ENCODE results near the gene CD63.
A peak's percentile ranks its signal among the peaks of the same experiment; 100 is the strongest.

The CD63 gene

DNA sequence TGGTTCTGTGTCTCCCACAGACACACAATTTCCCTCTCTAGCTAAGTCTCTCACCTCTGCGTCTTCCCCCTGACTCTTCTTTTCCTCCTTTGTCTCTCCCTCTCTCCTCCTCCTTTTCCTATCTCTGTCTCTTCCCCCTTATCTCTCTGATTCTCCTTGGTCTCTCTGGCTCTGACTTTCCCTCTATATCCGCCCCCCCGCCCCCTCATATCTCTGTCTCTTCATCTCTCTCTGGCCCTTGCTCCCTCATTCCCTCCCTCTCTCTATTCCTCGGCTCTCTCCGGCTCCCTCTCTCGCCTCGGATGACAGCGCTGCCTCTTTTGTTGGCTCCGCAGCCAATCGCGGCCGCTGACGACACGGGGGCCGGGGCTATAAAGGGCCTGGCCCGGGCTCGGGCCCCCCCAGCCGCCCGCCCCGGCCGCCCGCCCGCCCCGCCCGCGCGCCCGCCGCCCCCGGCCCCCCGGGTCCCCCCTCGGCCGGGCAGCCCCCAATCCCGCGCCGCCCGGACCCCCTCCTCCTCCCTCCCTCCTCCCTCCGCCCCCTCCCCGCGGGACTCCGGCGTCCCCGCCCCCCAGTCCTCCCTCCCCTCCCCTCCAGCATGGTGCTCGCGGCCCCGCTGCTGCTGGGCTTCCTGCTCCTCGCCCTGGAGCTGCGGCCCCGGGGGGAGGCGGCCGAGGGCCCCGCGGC lies 14.1 kb upstream of the CD63 start, which contains the start of gene GDF11:
Gene GDF11 (plus strand): TSS at position 404 of the 687 bp plus-strand sequence. CDS start 195 bp downstream, at position 599.
- peak within 1 kb of the TSS; percentile 77 for H3K4me3 ChIP-seq (ENCODE audit: low read length)
- no peak for DNase-seq (ENCODE audit: low read depth, low spot score)

DNA sequence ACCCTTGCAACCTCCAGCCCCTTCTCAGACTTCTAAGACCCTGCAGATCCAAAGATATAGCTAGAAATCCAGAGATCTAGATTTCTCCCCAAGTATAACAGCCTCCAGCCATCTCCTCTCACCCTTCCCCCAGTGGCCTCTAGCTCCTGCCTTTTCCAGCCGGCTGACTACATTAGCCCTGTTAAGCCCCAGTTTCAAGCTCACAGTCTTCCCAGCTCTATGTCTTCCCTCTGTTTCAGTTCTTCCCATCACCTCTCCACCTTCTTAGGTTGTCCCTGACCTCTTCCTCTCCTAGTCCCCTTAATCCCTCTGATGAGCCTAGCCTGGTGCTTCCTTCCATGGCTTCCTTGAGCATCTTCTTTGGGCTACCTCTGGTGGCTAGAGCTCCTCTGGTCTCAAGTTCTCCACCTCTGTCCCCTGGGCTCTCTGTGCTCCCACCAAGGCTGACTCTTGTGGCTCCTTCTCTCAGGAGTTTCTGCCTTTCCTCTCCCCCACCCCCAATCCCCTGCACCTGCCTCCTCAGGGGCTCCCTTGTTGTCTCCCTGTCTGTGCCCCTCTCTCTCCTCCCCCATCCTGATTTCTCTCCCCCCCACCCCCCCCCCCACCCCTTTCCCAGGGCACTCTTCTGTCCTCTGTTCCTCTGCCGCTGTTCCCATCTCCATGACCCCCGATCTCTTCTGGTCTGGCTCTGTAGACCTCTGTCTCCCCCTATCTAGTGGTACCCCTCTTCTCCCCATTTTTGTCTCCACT lies 13.3 kb upstream of the CD63 start:
- no peak for DNase-seq (ENCODE audit: low read depth, low spot score)
- peak overlapping the region; percentile 51 for H3K4me3 ChIP-seq (ENCODE audit: low read length)

DNA sequence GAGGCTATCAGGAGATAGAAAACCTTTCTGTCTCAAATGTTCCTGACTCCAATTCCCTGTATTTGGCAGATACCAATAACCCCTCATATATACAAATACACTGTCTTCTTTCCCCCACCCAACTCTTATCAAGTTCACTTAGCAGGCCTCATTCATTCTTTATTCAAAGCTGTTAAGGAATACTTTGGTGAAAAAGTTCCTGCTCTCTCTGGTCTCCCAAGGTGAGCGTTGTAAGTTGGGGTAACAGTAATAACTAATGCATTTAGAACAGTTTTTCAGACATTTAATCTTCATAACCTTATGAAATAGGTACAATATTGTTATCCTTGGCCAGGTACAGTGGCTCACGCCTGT lies 10.2 kb upstream of the CD63 start:
- DNase-seq (ENCODE audit: low read depth, low spot score), result no peak
- peak overlapping the region; percentile 73 for H3K4me3 ChIP-seq (ENCODE audit: low read length)

DNA sequence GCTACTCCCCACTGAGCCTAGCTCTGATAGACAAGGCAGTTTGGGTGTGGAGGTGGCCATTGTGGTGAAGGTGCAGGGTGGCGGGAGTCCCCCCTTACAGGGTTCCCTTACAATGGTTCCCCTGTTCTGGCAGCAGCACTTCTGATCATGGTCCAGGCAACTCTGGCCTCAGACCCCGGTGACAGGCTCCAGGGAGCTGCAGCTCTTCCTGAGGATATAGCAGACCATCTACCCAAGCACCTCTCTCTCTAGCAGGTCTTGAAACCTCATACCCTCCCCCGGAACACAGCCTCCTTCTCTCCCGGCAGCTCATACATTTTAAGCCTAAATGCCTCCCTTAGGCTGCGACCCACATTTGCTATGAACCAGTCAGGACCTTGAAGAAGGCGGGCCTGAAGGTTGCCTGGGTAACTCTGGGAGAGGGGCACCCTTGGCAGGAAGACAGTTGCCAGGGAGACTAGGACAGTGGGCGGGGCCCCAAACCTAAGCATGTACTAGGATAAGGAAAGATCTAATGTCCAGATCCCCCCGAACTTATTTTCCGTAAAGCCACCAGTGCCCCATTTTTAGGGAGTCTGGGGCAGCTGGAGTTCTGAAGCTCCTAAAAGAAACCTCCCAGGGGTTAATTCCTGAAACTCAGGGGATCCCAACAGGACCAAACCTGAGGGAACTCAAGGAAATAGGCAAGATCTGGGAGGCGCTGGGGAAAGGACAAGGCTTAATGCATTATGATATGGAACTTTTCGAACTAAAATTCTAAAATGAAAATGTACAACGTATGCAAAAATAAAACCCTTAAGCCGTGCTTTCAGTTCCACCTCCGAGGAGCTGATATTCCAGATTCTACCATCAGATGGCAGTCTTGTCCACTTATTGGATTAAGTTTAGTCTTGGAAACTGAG lies 9.6 kb upstream of the CD63 start:
- peak; percentile 97 for DNase-seq (ENCODE audit: low read depth, low spot score)

DNA sequence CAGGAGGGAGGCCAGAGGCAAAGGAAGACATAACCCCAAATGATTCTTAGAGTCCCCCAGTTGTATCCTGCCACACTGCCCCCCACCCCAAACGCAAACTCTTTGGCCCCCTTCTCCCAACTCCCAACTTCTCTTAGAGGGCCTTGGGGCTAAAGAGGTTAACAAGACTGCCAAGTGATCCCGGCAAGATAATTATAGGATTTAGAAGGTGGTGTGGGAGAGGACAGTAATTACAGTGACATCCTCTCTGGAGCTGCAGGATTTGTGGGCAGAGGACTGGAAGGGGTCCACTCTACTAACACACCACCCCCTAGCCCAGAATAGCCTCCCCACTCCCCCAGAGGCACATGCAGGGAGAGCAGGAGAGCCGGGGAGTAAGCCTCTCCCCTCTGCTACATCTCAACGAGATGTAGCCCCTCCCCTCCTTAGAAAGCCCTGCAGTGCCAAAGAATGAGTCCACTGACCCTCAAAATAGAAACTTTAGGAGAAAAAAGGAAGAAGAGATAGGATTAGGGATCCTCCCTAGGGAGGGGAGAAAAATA lies 8.8 kb upstream of the CD63 start:
- H3K4me3 ChIP-seq (ENCODE audit: low read length), result peak overlapping the region; percentile 73
- DNase-seq (ENCODE audit: low read depth, low spot score), result no peak

More for the DNA sequence above, 9.6 kb upstream of the CD63 start:
- peak overlapping the region; percentile 73 for H3K4me3 ChIP-seq (ENCODE audit: low read length)

DNA sequence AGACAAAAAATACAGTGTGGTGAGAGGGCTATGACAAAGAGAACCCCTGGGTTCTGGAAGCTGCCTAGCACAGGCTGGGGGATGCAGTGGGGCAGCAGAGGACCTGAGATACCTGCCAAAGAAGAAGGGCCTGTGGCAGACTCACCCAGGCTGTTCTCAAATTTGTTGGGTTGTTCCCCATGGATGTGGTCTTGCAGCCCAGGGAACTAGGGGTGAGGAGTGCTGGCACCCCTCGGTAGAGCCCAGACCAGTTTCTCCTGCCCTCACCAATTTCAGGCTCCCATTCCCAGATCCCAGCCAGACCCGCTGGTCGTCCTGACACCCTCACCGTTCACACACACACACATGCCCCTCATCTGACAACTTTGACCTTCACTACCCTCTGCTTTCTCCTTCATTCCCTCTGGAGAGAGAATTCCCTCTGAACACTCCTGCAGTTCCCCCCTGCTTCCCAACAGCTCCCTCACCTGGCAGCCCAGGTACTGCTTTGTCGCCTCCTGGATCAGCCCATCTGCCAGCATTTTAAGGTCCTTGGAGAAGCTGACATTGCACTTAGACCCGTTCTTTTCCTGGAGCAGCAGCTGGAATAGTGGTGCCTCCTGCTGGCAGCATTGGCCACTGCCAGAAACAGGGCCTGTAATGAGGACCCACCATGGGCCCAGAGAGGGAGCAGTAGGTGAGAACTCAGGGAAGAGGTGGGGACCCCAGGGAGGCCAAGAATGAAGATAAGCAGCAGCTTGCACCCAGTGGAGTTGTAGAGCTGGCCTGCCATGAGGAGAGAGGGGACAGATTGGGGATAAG lies 8.2 kb upstream of the CD63 start:
- 0 out of 2 replicates have a peak overlapping the region, but pooled peaks have one; percentile 73 for H3K4me3 ChIP-seq (ENCODE audit: low read length)
- DNase-seq (ENCODE audit: low read depth, low spot score), result no peak

DNA sequence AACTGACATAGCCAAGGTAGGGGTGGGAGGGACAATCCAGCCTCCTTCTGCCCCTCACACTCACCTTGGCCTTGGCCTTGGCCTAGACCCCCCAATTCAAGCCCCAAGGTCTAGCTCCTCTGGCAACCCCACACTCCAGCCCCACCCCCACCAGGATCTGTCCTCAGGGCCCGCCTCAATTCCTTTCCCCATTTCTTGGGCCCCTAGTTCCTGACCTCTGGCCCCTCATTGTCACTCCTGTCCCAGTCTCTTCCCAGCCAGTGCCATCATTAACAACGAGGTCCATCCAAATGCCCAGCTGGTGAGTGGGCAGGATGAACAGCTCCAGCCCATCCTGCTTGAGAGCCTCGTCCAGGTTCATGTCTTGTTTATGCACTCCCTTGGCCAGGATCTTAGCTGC lies 7.3 kb upstream of the CD63 start:
- DNase-seq (ENCODE audit: low read depth, low spot score), result no peak
- H3K4me3 ChIP-seq (ENCODE audit: low read length), result no peak overlapping the region

DNA sequence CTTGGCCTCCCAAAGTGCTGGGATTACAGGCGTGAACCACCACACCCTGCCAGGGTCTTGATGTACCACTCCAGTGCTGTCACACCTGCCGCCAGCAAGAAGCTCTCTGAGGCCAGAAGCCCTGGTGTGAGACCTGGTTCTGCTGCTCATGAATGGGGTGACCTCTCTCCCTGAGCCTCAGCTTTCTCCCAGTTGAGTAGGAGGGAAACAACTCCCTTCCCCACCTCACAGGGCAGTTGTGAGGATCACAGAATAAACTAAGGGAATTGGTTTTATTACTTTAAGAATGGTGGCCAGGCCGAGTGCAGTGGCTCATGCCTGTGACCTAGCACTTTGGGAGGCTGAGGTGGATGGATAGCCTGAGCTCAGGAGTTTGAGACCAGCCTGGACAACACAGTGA lies 5.8 kb upstream of the CD63 start:
- no peak overlapping the region for H3K4me3 ChIP-seq (ENCODE audit: low read length)
- no peak for DNase-seq (ENCODE audit: low read depth, low spot score)

DNA sequence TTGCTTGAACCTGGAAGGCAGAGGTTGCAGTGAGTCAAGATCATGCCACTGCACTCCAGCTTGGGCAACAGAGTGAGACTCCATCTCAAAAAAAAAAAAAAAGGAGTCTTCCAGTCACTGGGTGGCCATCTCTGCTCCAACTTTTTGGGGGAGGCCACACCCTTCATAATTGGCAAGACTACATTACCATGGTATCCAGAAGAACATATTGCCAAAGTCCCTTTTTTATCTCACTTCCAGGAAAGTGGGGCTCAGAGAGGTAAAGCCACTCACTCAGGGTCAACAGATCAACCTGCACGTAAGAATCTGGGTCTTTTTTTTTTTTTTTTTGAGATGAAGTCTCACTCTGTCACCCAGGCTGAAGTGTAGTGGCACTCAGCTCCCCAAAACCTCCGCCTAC lies 5.0 kb upstream of the CD63 start:
- no peak overlapping the region for H3K4me3 ChIP-seq (ENCODE audit: low read length)
- DNase-seq (ENCODE audit: low read depth, low spot score), result no peak

DNA sequence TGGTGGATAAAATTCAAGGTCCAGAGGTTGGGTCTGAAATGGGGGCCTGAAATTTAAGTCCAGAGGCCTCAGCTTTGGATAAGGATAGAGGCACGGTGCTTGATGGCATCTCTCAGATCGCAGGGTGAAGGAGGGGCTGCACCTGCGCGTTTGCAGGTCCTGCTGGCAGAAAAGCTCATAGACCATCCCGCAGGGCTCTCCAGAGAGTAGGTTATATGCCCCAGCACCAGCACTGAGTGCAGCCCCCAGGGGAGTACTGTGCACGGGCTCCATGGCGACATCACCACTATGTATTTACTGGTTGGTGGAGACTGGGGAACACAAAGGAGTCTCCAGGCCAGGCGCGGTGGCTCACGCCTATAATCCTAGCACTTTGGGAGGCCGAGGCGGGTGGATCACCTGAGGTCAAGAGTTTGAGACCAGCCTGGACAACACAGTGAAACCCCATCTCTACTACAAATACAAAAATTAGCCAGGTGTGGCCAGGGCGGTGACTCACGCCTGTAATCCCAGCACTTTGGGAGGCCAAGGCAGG lies 4.3 kb upstream of the CD63 start:
- no peak overlapping the region for H3K4me3 ChIP-seq (ENCODE audit: low read length)
- DNase-seq (ENCODE audit: low read depth, low spot score), result no peak

DNA sequence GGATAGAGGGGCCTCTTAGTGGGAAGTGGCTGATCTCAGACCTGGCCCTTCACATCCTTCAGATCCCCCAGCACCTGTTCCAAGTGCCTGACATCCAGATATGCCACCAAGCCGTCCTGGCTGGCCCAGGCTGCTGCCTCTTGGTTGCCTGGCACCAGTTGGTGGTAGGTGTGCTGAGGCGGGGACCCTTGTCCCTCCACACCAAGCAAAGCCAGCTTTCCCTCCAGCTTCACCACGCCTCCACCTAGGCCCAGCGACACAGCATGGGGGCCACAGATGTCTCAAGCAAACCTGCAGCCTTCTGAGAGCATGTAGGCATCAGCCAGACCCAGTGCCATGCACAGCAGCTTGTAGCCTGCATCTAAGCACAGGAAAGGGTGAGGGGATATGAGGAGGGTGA lies 3.5 kb upstream of the CD63 start:
- no peak overlapping the region for H3K4me3 ChIP-seq (ENCODE audit: low read length)
- DNase-seq (ENCODE audit: low read depth, low spot score), result no peak

DNA sequence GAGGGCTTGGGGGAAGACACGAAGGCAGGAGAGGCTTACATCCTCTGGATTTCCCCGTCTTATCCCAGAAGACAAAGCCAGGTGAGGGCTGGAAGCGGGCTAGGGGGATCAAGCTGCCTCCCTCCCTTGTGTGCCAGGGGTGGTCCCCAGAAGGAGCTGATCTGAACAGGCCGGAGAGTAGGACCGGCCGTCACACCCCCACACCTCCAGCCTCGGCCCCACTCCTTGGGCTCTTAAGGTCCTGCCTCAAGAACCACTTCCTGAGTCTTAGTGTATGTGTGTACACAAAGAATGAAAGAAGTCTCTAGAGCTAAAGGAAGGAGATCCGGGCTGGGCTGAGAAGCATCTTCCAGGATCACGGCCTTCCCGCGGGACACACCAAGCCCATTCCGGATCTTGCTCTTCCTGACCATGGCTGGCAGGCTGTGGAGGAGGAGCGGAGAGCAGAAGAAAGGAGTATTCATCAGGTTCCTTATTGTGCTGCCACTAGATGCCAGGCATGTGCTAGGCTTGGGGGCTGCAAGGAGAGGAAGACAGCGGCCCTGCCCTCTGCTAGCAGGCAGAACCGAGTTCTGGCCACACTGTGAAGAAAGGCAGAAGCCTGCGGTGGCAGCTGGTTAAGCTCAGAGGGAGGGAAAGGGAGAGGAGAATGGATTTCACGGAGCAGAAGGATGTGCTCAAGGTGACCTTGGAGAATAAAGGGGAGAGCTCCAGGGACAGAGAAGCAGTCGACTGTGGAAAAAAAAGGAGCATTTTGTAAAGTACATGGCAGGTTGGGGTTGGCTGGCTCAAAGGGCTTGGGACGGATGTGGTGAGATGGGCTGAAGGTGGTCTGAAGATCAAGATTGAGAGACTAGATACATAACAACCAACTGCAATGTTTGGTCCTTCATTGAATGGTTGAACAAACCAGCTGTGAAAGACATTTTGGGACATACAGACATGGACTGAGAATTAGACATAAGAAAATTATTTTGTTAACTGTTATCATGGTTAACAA lies 1.3 kb upstream of the CD63 start:
- no peak for DNase-seq (ENCODE audit: low read depth, low spot score)
- peak overlapping the region; percentile 86 for H3K4me3 ChIP-seq (ENCODE audit: low read length)

DNA sequence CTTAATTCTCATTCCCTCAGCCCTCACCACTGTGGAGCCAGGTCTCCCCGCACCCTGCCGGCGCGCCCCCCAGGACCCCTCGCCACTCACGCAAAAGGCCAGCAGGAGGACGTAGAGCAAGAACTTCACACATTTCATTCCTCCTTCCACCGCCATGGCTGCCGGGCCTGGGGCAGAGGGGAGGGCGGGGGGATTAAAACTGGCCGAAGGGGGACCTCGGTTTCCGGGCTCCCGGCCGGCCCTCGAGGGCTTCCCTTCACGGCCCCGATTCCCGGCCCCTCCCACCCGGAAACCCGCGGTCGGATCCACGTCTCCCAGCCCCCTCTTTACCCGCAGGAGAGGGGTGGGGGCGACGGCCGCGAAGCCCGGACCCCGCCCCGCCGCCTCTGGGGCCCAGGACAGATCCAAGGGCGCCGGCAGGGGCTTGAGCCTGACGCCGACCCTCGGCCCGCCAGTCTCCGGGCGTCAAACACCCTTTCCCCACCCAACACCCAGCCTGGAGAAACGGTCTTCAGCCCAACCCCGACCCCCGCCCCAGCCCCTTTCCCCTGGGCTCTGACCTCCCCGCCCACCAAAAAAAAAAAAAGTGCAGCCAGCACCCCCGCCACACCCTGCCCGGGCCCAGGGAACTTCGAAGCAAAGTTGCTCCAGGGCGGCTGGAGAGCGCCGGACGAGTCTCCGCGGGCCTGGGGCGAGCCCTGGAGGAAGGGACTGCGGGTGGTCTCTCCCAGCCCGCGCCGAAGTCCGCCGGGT lies 447 bp downstream of the CD63 start:
- no peak for DNase-seq (ENCODE audit: low read depth, low spot score)
- H3K4me3 ChIP-seq (ENCODE audit: low read length), result peak overlapping the region; percentile 86

DNA sequence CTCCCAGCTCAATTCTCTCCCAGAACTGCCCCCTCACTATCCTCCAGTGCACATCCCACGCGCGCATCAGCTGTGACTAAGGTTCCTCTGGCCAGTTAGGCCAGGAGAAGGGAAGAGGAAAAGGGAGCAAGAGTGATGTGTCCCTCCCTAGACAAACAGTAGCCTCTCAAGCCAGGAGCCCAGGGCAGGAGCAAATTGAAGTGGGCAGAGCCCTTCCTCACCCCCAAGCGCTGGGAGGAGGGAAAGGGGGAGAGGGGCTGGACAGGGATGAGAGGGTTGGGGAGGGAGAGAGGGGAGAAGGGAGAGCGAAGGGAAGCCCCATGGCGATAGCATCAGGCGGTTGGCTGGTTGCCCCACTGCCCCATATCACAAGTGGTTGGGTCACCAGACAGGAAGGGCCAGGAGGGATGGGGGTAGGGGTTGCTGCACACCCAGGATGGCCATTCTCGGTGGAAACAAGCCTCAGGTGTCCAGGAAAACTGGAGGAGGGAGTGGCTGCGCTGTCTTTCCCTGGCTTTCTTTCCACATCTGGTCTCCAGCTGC lies 1.1 kb downstream of the CD63 start:
- H3K4me3 ChIP-seq (ENCODE audit: low read length), result peak overlapping the region; percentile 86
- DNase-seq (ENCODE audit: low read depth, low spot score), result no peak

DNA sequence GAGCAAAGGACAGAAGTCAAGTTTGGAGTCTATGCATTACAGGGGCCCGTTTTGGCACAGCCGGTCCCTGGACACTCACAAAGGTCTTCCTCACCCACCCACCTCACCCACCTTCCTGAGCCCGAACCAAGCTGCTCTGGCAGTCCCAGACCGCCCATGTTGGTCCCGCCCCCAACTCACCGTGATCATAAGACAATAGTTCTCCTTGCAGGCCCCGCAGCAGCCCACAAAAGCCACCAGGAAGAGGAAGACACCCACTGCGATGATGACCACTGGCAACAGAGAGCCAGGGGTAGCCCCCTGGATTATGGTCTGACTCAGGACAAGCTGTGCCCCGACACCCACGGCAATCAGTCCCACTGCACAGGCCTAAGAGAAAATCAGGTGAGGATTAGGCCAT lies 1.8 kb downstream of the CD63 start:
- no peak for DNase-seq (ENCODE audit: low read depth, low spot score)
- H3K4me3 ChIP-seq (ENCODE audit: low read length), result no peak overlapping the region

DNA sequence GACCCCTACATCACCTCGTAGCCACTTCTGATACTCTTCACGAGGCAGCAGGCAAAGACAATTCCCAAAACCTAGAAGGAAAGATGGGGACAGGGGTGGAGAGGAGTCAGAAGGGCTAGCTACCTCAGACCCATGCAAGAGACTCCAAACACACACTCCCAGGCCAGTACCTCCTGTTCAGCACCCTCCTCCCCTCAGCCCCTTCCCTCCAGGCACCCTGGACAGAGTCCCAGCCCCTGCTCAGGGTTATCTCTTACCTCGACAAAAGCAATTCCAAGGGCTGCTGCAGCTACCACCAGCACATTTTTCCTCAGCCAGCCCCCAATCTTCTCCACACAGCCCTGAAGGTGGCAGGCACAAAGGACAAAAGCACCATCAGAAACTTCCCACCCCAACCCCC lies 3.3 kb downstream of the CD63 start:
- no peak overlapping the region for H3K4me3 ChIP-seq (ENCODE audit: low read length)
- DNase-seq (ENCODE audit: low read depth, low spot score), result no peak

DNA sequence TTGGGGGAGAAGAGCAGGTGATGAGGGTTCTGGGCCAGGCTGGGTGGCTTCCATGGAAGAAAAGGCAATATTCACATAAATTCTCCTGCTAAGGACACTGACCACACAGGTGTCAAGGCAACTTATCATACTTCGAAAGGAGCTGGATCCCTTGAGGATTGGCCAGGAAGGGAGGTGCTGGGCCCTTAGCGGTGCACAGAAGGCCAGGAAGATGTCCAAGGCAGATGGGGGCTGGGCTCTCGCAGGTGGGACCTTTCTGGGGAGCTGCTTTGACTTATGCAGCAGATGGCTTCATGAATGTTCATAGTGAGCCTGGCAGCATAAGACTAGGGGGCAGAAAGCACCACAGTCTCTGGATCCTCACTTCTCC lies 3.9 kb downstream of the CD63 start:
- DNase-seq (ENCODE audit: low read depth, low spot score), result no peak
- no peak overlapping the region for H3K4me3 ChIP-seq (ENCODE audit: low read length)
